CD4-positive, alpha-beta T cell (primary cell): ENCODE measurements around the gene ZFX. TPM values are rescaled to one million over a fixed set of nuclear protein-coding genes. Genes with fewer than 3 reads are reported as not detected.

Experiments used
- ATAC-seq: fragments of 200-7000 bp; cut with Tn5 transposase; one replicate; pipeline ENCODE4 v1.10.0; 2022; ENCODE audit warnings: mild to moderate bottlenecking; ENCODE audit not compliant: poor library complexity
- CTCF ChIA-PET: fragments of 350-600 bp; sonication (Branson Sonifier 250); formaldehyde crosslinking; loops from one replicate; lab custom pipeline; 2021; ENCODE audit warnings: antibody characterized with exemption, inconsistent platforms; lab: Charles Lee
- POLR2A ChIA-PET: fragments of 350-600 bp; sonication (Branson Sonifier 250); formaldehyde crosslinking; loops from one replicate; lab custom pipeline; 2021; ENCODE audit warnings: antibody characterized with exemption, inconsistent platforms; lab: Charles Lee
- DNase-seq, 14 experiments: peaks; one replicate each; pipeline ENCODE4 v3.0.0-alpha.2; 2013 to 2020; ENCODE audit warnings: mixed read lengths in 2 of 14
- H3K27ac ChIP-seq, 2 donors: one replicate each; pipeline versions ENCODE4 v1.5.1 to v1.7.0; 2013; ENCODE audit warnings: low read length in 2 of 2, low read depth in 1 of 2, mild to moderate bottlenecking in 1 of 2
- H3K27me3 ChIP-seq, 2 experiments: 1 replicate in 1 of 2; 2 replicates in 1 of 2; pipeline versions ENCODE4 v1.6.1 to v1.7.0; 2013; ENCODE audit warnings: low read length in 2 of 2, control low read depth in 1 of 2, mild to moderate bottlenecking in 1 of 2, moderate library complexity in 1 of 2; ENCODE audit not compliant: insufficient read depth in 2 of 2, control insufficient read depth in 1 of 2
- H3K36me3 ChIP-seq: one replicate; pipeline ENCODE4 v1.6.1; 2013; ENCODE audit warnings: low read length, control low read depth; ENCODE audit not compliant: insufficient read depth
- H3K4me1 ChIP-seq: one replicate; pipeline ENCODE4 v1.6.1; 2013; ENCODE audit warnings: low read length, control low read depth; ENCODE audit not compliant: insufficient read depth
- H3K4me3 ChIP-seq: one replicate; pipeline ENCODE4 v1.5.1; 2013; ENCODE audit warnings: mild to moderate bottlenecking, low read length, moderate library complexity
- H3K9me3 ChIP-seq, 2 experiments: 1 replicate in 1 of 2; 2 replicates in 1 of 2; pipeline versions ENCODE4 v1.6.1 to v1.7.0; 2013; ENCODE audit warnings: low read length in 2 of 2, mild to moderate bottlenecking in 2 of 2, control low read depth in 1 of 2, moderate library complexity in 1 of 2; ENCODE audit not compliant: control insufficient read depth in 1 of 2, insufficient read depth in 1 of 2
- H3K27ac Mint-ChIP-seq: one replicate; pipeline ENCODE4 v1.8.0; 2020; ENCODE audit warnings: mixed read lengths
- H3K27me3 Mint-ChIP-seq: one replicate; pipeline ENCODE4 v1.8.0; 2021; ENCODE audit warnings: mixed read lengths
- H3K36me3 Mint-ChIP-seq: one replicate; pipeline ENCODE4 v1.8.0; 2021; ENCODE audit warnings: low read depth, mixed read lengths
- H3K4me1 Mint-ChIP-seq: one replicate; pipeline ENCODE4 v1.8.0; 2021; ENCODE audit warnings: low read depth, mixed read lengths
- H3K4me3 Mint-ChIP-seq: one replicate; pipeline ENCODE4 v1.8.0; 2020; ENCODE audit warnings: mild to moderate bottlenecking, mixed read lengths
- H3K9me3 Mint-ChIP-seq: one replicate; pipeline ENCODE4 v1.8.0; 2020; ENCODE audit warnings: mixed read lengths
- CTCF ChIP-seq: fragments of 200-600 bp; IDR thresholded peaks from one replicate; pipeline ENCODE4 v1.8.0; 2022; ENCODE audit warnings: antibody characterized with exemption, mild to moderate bottlenecking
- intact Hi-C, 2 experiments: fragments of 100-400 bp; cut with DNase I in 1 of 2; cut with micrococcal nuclease in 1 of 2; formaldehyde crosslinking; loops; one replicate each; pipeline versions ENCODE4 v1.15.1 to v1.9.0; 2023 to 2025; cut with DNase I, micrococcal nuclease
- total RNA-seq, 174 experiments: library from RNA in 2 of 174; stranded (reverse) in 2 of 174; gene quantifications; one replicate each; pipeline ENCODE4 v1.2.3 and lab custom pipeline; 2021 to 2026

The ZFX gene
- total RNA-seq, 2 experiments from 2014 or later: 44.2 to 50.1 TPM

DNA sequence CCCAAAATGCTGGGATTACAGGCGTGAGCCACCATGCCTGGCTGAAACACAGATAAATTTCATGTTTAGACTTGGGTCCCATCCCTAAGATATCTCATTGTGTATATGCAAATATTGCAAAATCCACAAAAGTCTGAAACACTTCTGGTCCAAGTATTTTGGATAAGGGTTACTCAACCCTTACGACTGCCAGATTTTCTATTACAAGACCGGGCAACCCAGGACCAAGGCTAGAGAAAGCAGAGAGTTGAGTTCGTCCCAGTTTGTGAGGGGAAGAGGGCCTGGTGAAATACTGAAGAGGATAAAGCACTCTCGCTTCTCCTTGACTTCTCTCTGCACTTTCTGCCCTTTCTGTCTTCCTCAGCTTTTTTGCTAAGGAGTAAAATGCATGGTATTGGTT, 34.5 kb downstream of the ZFX start:
- Histone ChIP-seq H3K36me3 (peaks cover 31% of the 10 kb centered on the region), H3K27ac (no peak overlapping the region), H3K9me3 (no peaks in the 10 kb centered on the region), H3K27me3 (no peaks in the 10 kb centered on the region), H3K4me3 (no peak overlapping the region), H3K4me1 (peaks cover 8% of the 10 kb centered on the region)
- TF ChIP-seq CTCF: no peak
- H3K9me3 Mint-ChIP-seq: no peaks in the 10 kb centered on the region
- H3K4me3 Mint-ChIP-seq: no peak overlapping the region
- H3K36me3 Mint-ChIP-seq: peaks cover 42% of the 10 kb centered on the region
- intact Hi-C loops: no loop called here
- ChIA-PET POLR2A (no interaction called here), CTCF (no interaction called here)
- peaks cover 35% of the 10 kb centered on the region for H3K4me1 Mint-ChIP-seq
- ATAC-seq (no peak), DNase-seq (no peak)
- H3K27me3 Mint-ChIP-seq: no peaks in the 10 kb centered on the region
- no peak overlapping the region for H3K27ac Mint-ChIP-seq

- peak overlapping the region; percentile 81 for H3K27ac Mint-ChIP-seq
- H3K27me3 Mint-ChIP-seq: no peaks in the 10 kb centered on the region
- peaks cover 45% of the 10 kb centered on the region for H3K36me3 Mint-ChIP-seq
- no peak for DNase-seq
- Histone ChIP-seq H3K27ac (no peak overlapping the region), H3K27me3 (no peaks in the 10 kb centered on the region), H3K9me3 (no peaks in the 10 kb centered on the region), H3K36me3 (peaks cover 14% of the 10 kb centered on the region), H3K4me3 (no peak overlapping the region), H3K4me1 (peaks cover 8% of the 10 kb centered on the region)
- CTCF ChIA-PET: no interaction called here
- H3K9me3 Mint-ChIP-seq: no peaks in the 10 kb centered on the region
- no peak for TF ChIP-seq CTCF
- peak; percentile 17 for ATAC-seq
- intact Hi-C loops: no loop called here
- H3K4me3 Mint-ChIP-seq: peak overlapping the region; percentile 55
- POLR2A ChIA-PET: interaction anchor here (2.2 kb wide), 1 partner anchor 132 kb away, joined by 6 read pairs; the partner anchor contains the start of gene EIF2S3
- peaks cover 49% of the 10 kb centered on the region for H3K4me1 Mint-ChIP-seq
Measured at GRCh38 chrX:24186483-24186882, 37.0 kb downstream of the ZFX start.

- Mint-ChIP-seq H3K9me3 (no peaks in the 10 kb centered on the region), H3K27me3 (no peaks in the 10 kb centered on the region), H3K4me1 (peaks cover 52% of the 10 kb centered on the region), H3K36me3 (peaks cover 47% of the 10 kb centered on the region), H3K27ac (peak overlapping the region; percentile 81), H3K4me3 (no peak overlapping the region)
- DNase-seq (no peak), ATAC-seq (no peak)
- no peak overlapping the region for H3K4me3 ChIP-seq
- H3K27me3 ChIP-seq: no peaks in the 10 kb centered on the region
- H3K36me3 ChIP-seq: peaks cover 13% of the 10 kb centered on the region
- intact Hi-C loops: no loop called here
- ChIA-PET POLR2A (interaction anchor here (2.2 kb wide), 1 partner anchor 133 kb away, joined by 6 read pairs; the partner anchor contains the start of gene EIF2S3), CTCF (no interaction called here)
- no peaks in the 10 kb centered on the region for H3K9me3 ChIP-seq
- H3K27ac ChIP-seq: no peak overlapping the region
- no peak for TF ChIP-seq CTCF
- H3K4me1 ChIP-seq: peaks cover 8% of the 10 kb centered on the region
Measured at GRCh38 chrX:24186986-24187385, 37.5 kb downstream of the ZFX start.
